Activated CD8-positive, alpha-beta memory T cell treated with anti-CD3 and anti-CD28 coated beads for 1 hour (primary cell): ENCODE results near the gene RIT2.

Experiments used
- DNase-seq, 2 donors: peaks; one replicate each; pipeline ENCODE4 v3.0.0-alpha.2; 2020; ENCODE audit warnings: low read depth in 1 of 2; ENCODE audit errors: extremely low read depth in 1 of 2

The RIT2 gene

GRCh38 chr18:42706618-42707017 lies 408.9 kb downstream of the RIT2 start:
- DNase-seq, result no peak

DNA sequence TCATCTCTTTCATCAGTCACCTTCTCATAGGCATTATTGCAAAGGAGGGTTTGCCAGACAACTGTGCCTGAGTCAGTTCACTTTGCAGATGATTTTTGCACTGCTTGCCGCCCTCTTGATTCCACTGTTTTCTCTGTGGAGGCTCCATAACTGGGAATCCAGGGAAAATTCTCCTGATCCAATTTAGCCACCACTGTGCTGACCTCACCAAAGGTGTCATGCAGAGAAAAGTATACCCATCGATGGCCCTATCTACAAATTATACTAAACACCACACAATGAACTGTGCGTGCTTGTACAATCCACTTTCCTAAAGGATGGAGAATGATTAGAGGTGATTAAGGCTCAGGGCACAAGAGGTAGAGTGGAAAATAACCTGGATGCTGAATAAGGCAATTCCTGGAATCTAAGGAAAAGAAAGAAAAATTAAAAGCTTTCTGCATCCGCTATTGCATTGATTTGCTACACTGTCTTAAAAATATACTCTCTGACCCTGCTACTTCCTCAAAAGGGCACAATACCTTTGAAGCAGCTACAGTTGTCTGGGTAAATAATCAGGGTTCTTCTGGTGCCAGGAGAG lies 409.4 kb downstream of the RIT2 start:
- DNase-seq, result no peak
